ENCODE data around the gene SNRPA. TPM values are rescaled to one million over a fixed set of nuclear protein-coding genes. Genes with fewer than 3 reads are reported as not detected.

SNRPA gene
- total RNA-seq, 2 experiments from 2014 or later: 214 to 315 TPM

GRCh38 chr19:40800997-40801377 lies 50.0 kb downstream of the SNRPA start:
- Histone ChIP-seq H4K20me1 (ENCODE audit: insufficient read depth, low read length) (peaks cover 20% of the 10 kb centered on the region), H3K4me3 (ENCODE audit: low read depth, low read length, poor library complexity, severe bottlenecking) (peak overlapping the region; percentile 99), H3K9me3 (ENCODE audit: low read length) (no peaks in the 10 kb centered on the region), H3K27ac (ENCODE audit: low read depth, low read length, poor library complexity, severe bottlenecking) (no peak overlapping the region), H3K4me1 (ENCODE audit: insufficient read depth, low read length, poor library complexity, severe bottlenecking) (peaks cover 79% of the 10 kb centered on the region), H3K4me2 (ENCODE audit: low read length) (peak overlapping the region; percentile 97), H3K36me3 (ENCODE audit: insufficient read depth, low read length) (peaks cover 56% of the 10 kb centered on the region), H2AFZ (ENCODE audit: low read length) (no peak overlapping the region), H3K9me2 (ENCODE audit: insufficient read depth, low read length) (no peaks in the 10 kb centered on the region), H3K79me2 (ENCODE audit: insufficient read depth, low read depth, low read length) (peaks cover 66% of the 10 kb centered on the region)
- intact Hi-C loops (cut with micrococcal nuclease; ENCODE audit: unreplicated experiment): no loop called here
- TF ChIP-seq CTCF (conservative IDR thresholded peaks at IDR 0.05; ENCODE audit: low read length): no peak
- no peak for TF ChIP-seq EZH2phosphoT487 (IDR thresholded peaks at IDR 0.05; ENCODE audit: borderline replicate concordance, low read depth, low read length)
- POLR2A ChIA-PET: interaction anchor here (0.6 to 1.1 kb wide), 3 partner anchors 23 to 339 kb away, joined by 3 read pairs; partner anchors contain the start of gene RAB4B
- no TSS peak for BruUV-seq (replicated peaks)
- CTCF ChIA-PET (ENCODE audit: unreplicated experiment): interaction anchor here (1.0 kb wide), 1 partner anchor 24 kb away, joined by 6 read pairs; no protein-coding TSS in a partner anchor
- DNase-seq (ENCODE audit: low spot score): no peak

GRCh38 chr19:40801426-40802299 lies 50.7 kb downstream of the SNRPA start:
- intact Hi-C loops (cut with micrococcal nuclease; ENCODE audit: unreplicated experiment): no loop called here
- peaks cover 72% of the 10 kb centered on the region for H3K79me2 ChIP-seq (ENCODE audit: insufficient read depth, low read depth, low read length)
- POLR2A ChIA-PET: interaction anchor here (0.6 to 1.3 kb wide), 4 partner anchors 23 to 339 kb away, joined by 3 to 4 read pairs (median 3); partner anchors contain the start of gene RAB4B
- H4K20me1 ChIP-seq (ENCODE audit: insufficient read depth, low read length): peaks cover 22% of the 10 kb centered on the region
- peak overlapping the region; percentile 99 for H3K4me3 ChIP-seq (ENCODE audit: low read depth, low read length, poor library complexity, severe bottlenecking)
- DNase-seq (ENCODE audit: low spot score): no peak
- peak overlapping the region; percentile 81 for H3K27ac ChIP-seq (ENCODE audit: low read depth, low read length, poor library complexity, severe bottlenecking)
- TF ChIP-seq CTCF (conservative IDR thresholded peaks at IDR 0.05; ENCODE audit: low read length) (no peak), EZH2phosphoT487 (IDR thresholded peaks at IDR 0.05; ENCODE audit: borderline replicate concordance, low read depth, low read length) (no peak)
- BruUV-seq (replicated peaks): TSS peak; percentile 76
- CTCF ChIA-PET (ENCODE audit: unreplicated experiment): interaction anchor here (1.0 kb wide), 1 partner anchor 24 kb away, joined by 6 read pairs; no protein-coding TSS in a partner anchor
- H2AFZ ChIP-seq (ENCODE audit: low read length): no peak overlapping the region
- peaks cover 62% of the 10 kb centered on the region for H3K36me3 ChIP-seq (ENCODE audit: insufficient read depth, low read length)
- H3K9me3 ChIP-seq (ENCODE audit: low read length): no peaks in the 10 kb centered on the region
- H3K9me2 ChIP-seq (ENCODE audit: insufficient read depth, low read length): no peaks in the 10 kb centered on the region
- H3K4me2 ChIP-seq (ENCODE audit: low read length): peak overlapping the region; percentile 97
- peaks cover 80% of the 10 kb centered on the region for H3K4me1 ChIP-seq (ENCODE audit: insufficient read depth, low read length, poor library complexity, severe bottlenecking)

Data from OCI-LY7 (cell line).